H1 (cell line): ENCODE measurements around the gene SIK3. TPM values are rescaled to one million over a fixed set of nuclear protein-coding genes. Genes with fewer than 3 reads are reported as not detected.

Experiments used
- BRCA1 ChIP-seq: IDR thresholded peaks from 2 replicates; pipeline ENCODE4 v1.6.1; 2012; ENCODE audit warnings: low read depth, low read length, improper control_type of control experiment
- SUZ12 ChIP-seq: fragments of 200-600 bp; sonication (generic); IDR thresholded peaks from 2 replicates; pipeline ENCODE4 v1.6.1; 2012; ENCODE audit warnings: mild to moderate bottlenecking, inconsistent platforms, low read length, moderate library complexity, mixed read lengths
- TEAD4 ChIP-seq: IDR thresholded peaks from 2 replicates; pipeline ENCODE4 v1.6.1; 2012; ENCODE audit warnings: low read depth, low read length, inconsistent platforms, mixed read lengths
- polyA plus RNA-seq, 7 experiments: library from polyadenylated mRNA; depleted of rRNA in 3 of 7; stranded (reverse) in 5 of 7; unstranded in 2 of 7; fragments of >200 nt in 5 of 7; fragments of 200-250 nt in 2 of 7; gene quantifications; 1 replicate in 5 of 7; 2 replicates in 1 of 7; 4 replicates in 1 of 7; pipeline versions ENCODE4 v1.2.1 to v1.2.3, GENCODE V29; 2011 to 2013; ENCODE audit warnings: missing spikeins in 2 of 7, mixed read lengths in 2 of 7
- total RNA-seq: library from RNA; stranded (reverse); fragmentation: NEBNext Ultra II Directional; extraction: Animal tissue kit (Norgen Biotek cat#: 25700); gene quantifications from 2 replicates; pipeline ENCODE4 v1.2.1, GENCODE V29; 2021

The SIK3 gene
- total and polyA plus RNA-seq, 2 of the 8 experiments (the other 6 are each of a cell fraction or from before 2014, with no cell fraction given), result 19.9 to 32.1 TPM

DNA sequence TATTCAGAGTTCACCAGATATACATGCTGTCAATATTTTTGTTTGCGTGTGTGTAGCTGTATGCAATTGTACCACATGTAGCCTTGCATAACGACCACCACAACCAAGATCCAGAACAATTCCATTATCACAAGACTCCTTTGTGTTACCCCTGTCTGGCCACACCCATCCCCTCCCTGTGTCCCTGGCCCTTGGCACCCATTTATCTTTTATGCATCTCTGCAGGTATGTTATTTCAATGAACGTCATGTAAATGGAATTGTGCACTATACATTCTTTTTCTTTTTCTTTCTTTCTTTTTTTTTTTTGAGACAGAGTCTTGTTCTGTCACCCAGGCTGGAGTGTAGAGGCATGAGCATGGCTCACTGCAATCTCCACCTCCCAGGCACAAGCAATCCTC, 36.2 kb upstream of the SIK3 start (continued):
- TF ChIP-seq SUZ12 (no peak), TEAD4 (no peak), BRCA1 (no peak)
- TF ChIP-seq, all 59 proteins: peak for 0
